Spleen (tissue), 11 donors: ENCODE measurements around the gene PLA2G4B. TPM values are rescaled to one million over a fixed set of nuclear protein-coding genes. Genes with fewer than 3 reads are reported as not detected.
A peak's percentile ranks its signal among the peaks of the same experiment; 100 is the strongest.

Source experiments
- DNase-seq: peaks from one replicate; pipeline ENCODE4 v3.0.0-alpha.2; 2020
- H3K27ac ChIP-seq, 8 donors: fragments of 200-600 bp; sonication (generic) in 7 of 8; 1 replicate in 4 of 8; 2 replicates in 4 of 8; pipeline versions ENCODE4 v1.5.0 to v1.8.0; 2016 to 2021; ENCODE audit warnings: inconsistent platforms in 4 of 8, mild to moderate bottlenecking in 4 of 8, moderate library complexity in 1 of 8
- H3K27me3 ChIP-seq, 7 donors: fragments of 200-600 bp; sonication (generic) in 6 of 7; replicated peaks in 1 of 7; 1 replicate in 4 of 7; 2 replicates in 3 of 7; pipeline versions ENCODE4 v1.5.0 to v1.8.0; 2016 to 2021; ENCODE audit warnings: inconsistent platforms in 3 of 7, mild to moderate bottlenecking in 1 of 7
- H3K36me3 ChIP-seq, 6 donors: fragments of 200-600 bp; sonication (generic) in 5 of 6; 1 replicate in 4 of 6; 2 replicates in 2 of 6; pipeline versions ENCODE4 v1.5.0 to v1.8.0; 2016 to 2021; ENCODE audit warnings: inconsistent platforms in 2 of 6
- H3K4me1 ChIP-seq, 6 donors: fragments of 200-600 bp; sonication (generic) in 5 of 6; 1 replicate in 3 of 6; 2 replicates in 3 of 6; pipeline versions ENCODE4 v1.5.0 to v1.8.0; 2016 to 2021; ENCODE audit warnings: inconsistent platforms in 3 of 6
- H3K4me3 ChIP-seq, 8 donors: fragments of 200-600 bp; sonication (generic) in 7 of 8; 1 replicate in 4 of 8; 2 replicates in 4 of 8; pipeline versions ENCODE4 v1.5.0 to v1.8.0; 2016 to 2021; ENCODE audit warnings: inconsistent platforms in 4 of 8, mild to moderate bottlenecking in 4 of 8, moderate library complexity in 2 of 8
- H3K9me3 ChIP-seq, 8 donors: fragments of 200-600 bp; sonication (generic) in 7 of 8; 1 replicate in 4 of 8; 2 replicates in 4 of 8; pipeline versions ENCODE4 v1.5.0 to v1.8.0; 2016 to 2021; ENCODE audit warnings: inconsistent platforms in 4 of 8
- CTCF ChIP-seq, 11 experiments: fragments of 200-600 bp in 7 of 11; fragments of 450-650 bp in 4 of 11; sonication (generic) in 4 of 11; IDR thresholded peaks in 8 of 11; conservative IDR thresholded peaks in 3 of 11; 1 replicate in 7 of 11; 2 replicates in 4 of 11; pipeline versions ENCODE4 v1.4.0 to v1.8.0; 2016 to 2021; ENCODE audit warnings: antibody characterized with exemption in 11 of 11, inconsistent platforms in 4 of 11, mild to moderate bottlenecking in 1 of 11
- POLR2A ChIP-seq, 3 donors: fragments of 450-650 bp; IDR thresholded peaks; one replicate each; pipeline ENCODE4 v1.5.1; 2017; ENCODE audit warnings: antibody characterized with exemption in 3 of 3, mild to moderate bottlenecking in 1 of 3
- POLR2AphosphoS5 ChIP-seq, 3 donors: sonication (generic); formaldehyde crosslinking; IDR thresholded peaks; one replicate each; pipeline ENCODE4 v1.5.1; 2017; ENCODE audit warnings: antibody characterized with exemption in 3 of 3
- WGBS, 5 donors: extraction: QIAGEN DNeasy Blood & Tissue Kit in 3 of 5; methylation state at CpG; one replicate each; pipeline versions ENCODE4 v1.1.5 to v1.1.7; 2013 to 2018; 5-methylcytosine and 5-hydroxymethylcytosine counted together
- intact Hi-C: fragments of 100-400 bp; cut with DNase I; formaldehyde crosslinking; loops from one replicate; pipeline ENCODE4 v1.15.0; 2023; ENCODE audit warnings: low total_unique reads
- polyA plus RNA-seq, 3 donors: library from polyadenylated mRNA; stranded (reverse); fragments of 200-250 nt; gene quantifications; one replicate each; pipeline ENCODE4 v1.2.1, GENCODE V29; 2013
- total RNA-seq, 7 donors: library from RNA; depleted of rRNA in 3 of 7; stranded (reverse); fragments of >200 nt in 3 of 7; fragmentation: NEBNext Ultra II Directional in 4 of 7; extraction: Animal tissue kit (Norgen Biotek cat#: 25700) in 4 of 7; gene quantifications; one replicate each; pipeline versions ENCODE4 v1.1.0 to v1.2.1, GENCODE V29; 2016 to 2021
- donor health status: healthy with polysubstance abuse.
- donor health status: DM: no; HTN: no; CAD: no; lungs with moderate emphysema.
- donor health status: DM: no; HTN: no; CAD: no.
- donor health status: Bipolar disorder and iron deficiency.
- donor health status: healthy.
- donor health status: DM: no; HTN: no; CAD: no.
- donor health status: DM: yes; HTN: yes; CAD: no.

PLA2G4B gene
- total and polyA plus RNA-seq, 10 donors: 4.0 to 20.8 (median 11.8) TPM

GRCh38 chr15:41848631-41849030, 10.0 kb downstream of the PLA2G4B start:
- peaks cover 0 to 31% (median 0%) of the 10 kb centered on the region in 7 donors for H3K27me3 ChIP-seq
- intact Hi-C loops: no loop called here
- H3K4me1 ChIP-seq: no peaks in the 10 kb centered on the region
- H3K36me3 ChIP-seq: peaks cover 0 to 57% (median 51%) of the 10 kb centered on the region in 6 donors
- H3K9me3 ChIP-seq: no peaks in the 10 kb centered on the region
- no peak overlapping the region for H3K27ac ChIP-seq
- 79 to 94% (median 81%) methylated on average over 5 to 10 of the region's 10 CpGs for WGBS, 5 donors
- H3K4me3 ChIP-seq: no peak overlapping the region
- no peak for DNase-seq
- TF ChIP-seq CTCF (IDR thresholded peaks at IDR 0.05 in 8 of 11, conservative IDR thresholded peaks at IDR 0.05 in 3 of 11) (no peak), POLR2AphosphoS5 (IDR thresholded peaks at IDR 0.05) (peak in 1 of 3 donors; percentile 19)

GRCh38 chr15:41849204-41849603, 10.6 kb downstream of the PLA2G4B start:
- TF ChIP-seq CTCF (IDR thresholded peaks at IDR 0.05 in 8 of 11, conservative IDR thresholded peaks at IDR 0.05 in 3 of 11): no peak
- no peak for TF ChIP-seq POLR2A (IDR thresholded peaks at IDR 0.05)
- no peak for TF ChIP-seq POLR2AphosphoS5 (IDR thresholded peaks at IDR 0.05)
- Histone ChIP-seq H3K4me1 (no peaks in the 10 kb centered on the region), H3K36me3 (peaks cover 0 to 51% (median 48%) of the 10 kb centered on the region in 6 donors), H3K4me3 (no peak overlapping the region), H3K9me3 (no peaks in the 10 kb centered on the region), H3K27ac (no peak overlapping the region), H3K27me3 (peaks cover 0 to 37% (median 0%) of the 10 kb centered on the region in 7 donors)
- intact Hi-C loops: no loop called here
- WGBS, 5 donors: 82 to 95% (median 91%) methylated on average over 6 of the region's 6 CpGs
- no peak for DNase-seq

DNA sequence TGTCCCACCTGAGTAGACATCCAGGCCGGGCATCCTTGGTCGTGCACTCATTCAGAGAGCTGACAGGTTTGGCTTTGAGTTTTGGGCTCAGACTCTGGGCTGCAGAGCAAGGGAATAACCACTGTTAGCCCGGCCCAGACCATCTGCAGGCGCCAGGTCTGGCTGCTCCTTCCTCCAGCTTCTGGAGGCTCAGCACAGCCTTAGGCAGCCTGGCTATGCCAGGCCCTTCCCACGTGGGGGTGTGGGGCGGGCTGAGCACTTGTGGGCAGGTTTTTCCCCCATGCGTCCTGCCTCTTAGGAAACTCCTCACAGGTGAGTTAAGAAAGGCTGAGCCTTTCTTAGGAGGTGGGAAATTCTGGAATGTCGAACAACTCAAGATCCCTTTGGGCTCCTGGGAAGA, 11.2 kb downstream of the PLA2G4B start:
- H3K27ac ChIP-seq: no peak overlapping the region
- H3K27me3 ChIP-seq: peaks cover 0 to 41% (median 0%) of the 10 kb centered on the region in 7 donors
- H3K4me1 ChIP-seq: no peaks in the 10 kb centered on the region
- DNase-seq: no peak
- intact Hi-C loops: no loop called here
- 69 to 88% (median 80%) methylated on average over 4 to 8 of the region's 8 CpGs for WGBS, 5 donors
- no peak overlapping the region for H3K4me3 ChIP-seq
- no peaks in the 10 kb centered on the region for H3K9me3 ChIP-seq
- H3K36me3 ChIP-seq: peaks cover 0 to 45% (median 42%) of the 10 kb centered on the region in 6 donors
- TF ChIP-seq CTCF (IDR thresholded peaks at IDR 0.05 in 8 of 11, conservative IDR thresholded peaks at IDR 0.05 in 3 of 11) (no peak), POLR2A (IDR thresholded peaks at IDR 0.05) (no peak), POLR2AphosphoS5 (IDR thresholded peaks at IDR 0.05) (no peak)

DNA sequence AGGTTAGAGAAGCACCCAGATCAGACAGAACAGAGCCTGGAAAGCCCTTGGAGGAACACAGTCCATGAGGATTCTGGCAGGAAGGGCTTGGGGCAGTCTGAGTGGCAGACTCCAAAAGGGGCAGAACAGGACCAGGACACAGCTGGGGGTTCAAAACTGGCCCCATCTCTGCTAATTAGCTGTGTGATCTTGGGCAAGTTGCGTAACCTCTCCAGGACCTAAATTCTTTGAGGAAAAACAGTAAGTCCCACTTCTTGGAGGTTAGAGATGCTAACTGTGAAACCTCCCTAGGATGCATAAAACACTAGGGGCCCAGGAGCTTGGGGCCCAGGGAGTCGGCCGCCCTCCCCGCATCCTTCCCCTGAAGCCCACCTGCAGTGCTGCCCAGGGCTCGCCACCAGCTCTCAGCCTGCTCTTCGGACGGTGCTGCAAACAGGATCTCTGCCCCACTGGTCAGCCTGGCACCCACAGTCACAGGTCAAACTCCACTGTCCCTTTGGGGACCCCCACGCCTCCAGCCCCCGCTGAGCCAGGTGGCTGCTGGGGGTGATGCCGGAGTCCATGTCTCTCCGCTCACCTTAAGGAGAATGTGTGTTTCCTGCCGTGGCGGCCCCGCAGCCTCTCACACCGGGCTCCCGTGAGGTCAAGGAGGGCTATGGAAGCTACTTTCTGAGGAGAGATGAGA, 12.0 kb downstream of the PLA2G4B start:
- peak in 2 of 3 donors; percentile 36 to 56 for TF ChIP-seq POLR2AphosphoS5 (IDR thresholded peaks at IDR 0.05)
- no peak for TF ChIP-seq CTCF (IDR thresholded peaks at IDR 0.05 in 8 of 11, conservative IDR thresholded peaks at IDR 0.05 in 3 of 11)
- 69 to 75% (median 72%) methylated on average over 15 to 16 of the region's 16 CpGs for WGBS, 5 donors
- no peak for DNase-seq
- intact Hi-C loops: no loop called here
- no peaks in the 10 kb centered on the region for H3K9me3 ChIP-seq
- peaks cover 0 to 37% (median 34%) of the 10 kb centered on the region in 6 donors for H3K36me3 ChIP-seq
- H3K27ac ChIP-seq: no peak overlapping the region
- H3K27me3 ChIP-seq: peaks cover 0 to 44% (median 0%) of the 10 kb centered on the region in 7 donors
- H3K4me3 ChIP-seq: no peak overlapping the region
- no peaks in the 10 kb centered on the region for H3K4me1 ChIP-seq
